Measurements from ENCODE around the gene ZC3HAV1.
A peak's percentile ranks its signal among the peaks of the same experiment; 100 is the strongest.
"Not testable (repeated sequence)": the region's sequence is repeated elsewhere in the genome, so short reads cannot be mapped to it uniquely, and the experiment has no call there.

ZC3HAV1 gene

DNA sequence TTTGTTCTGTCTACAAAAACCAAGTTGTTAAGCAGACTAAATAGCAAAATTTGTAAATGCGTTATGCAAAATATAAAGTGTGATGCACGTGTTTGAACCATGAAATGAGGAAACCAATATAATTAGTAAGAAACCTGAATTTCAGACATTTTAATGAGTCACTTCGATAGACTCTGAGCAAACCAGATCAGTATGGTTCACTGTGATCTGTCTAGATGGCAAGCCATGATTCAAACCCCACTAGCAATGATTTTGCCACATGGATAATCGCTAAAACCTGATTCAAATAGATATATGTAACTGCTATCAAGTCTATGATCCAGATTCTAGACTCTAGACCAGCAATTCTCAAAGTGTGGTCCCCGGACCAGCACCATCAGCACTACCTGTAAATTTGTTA is 24.8 kb downstream of the ZC3HAV1 start:
- no peak for DNase-seq

- no peak for DNase-seq
Measured at GRCh38 chr7:139081584-139081983, 27.9 kb downstream of the ZC3HAV1 start.

GRCh38 chr7:139080905-139081304 is 28.6 kb downstream of the ZC3HAV1 start:
- DNase-seq, result no peak

- no peak for DNase-seq
Measured at GRCh38 chr7:139079861-139080260, 29.7 kb downstream of the ZC3HAV1 start.

GRCh38 chr7:139078911-139079310 is 30.6 kb downstream of the ZC3HAV1 start:
- DNase-seq, result no peak

DNA sequence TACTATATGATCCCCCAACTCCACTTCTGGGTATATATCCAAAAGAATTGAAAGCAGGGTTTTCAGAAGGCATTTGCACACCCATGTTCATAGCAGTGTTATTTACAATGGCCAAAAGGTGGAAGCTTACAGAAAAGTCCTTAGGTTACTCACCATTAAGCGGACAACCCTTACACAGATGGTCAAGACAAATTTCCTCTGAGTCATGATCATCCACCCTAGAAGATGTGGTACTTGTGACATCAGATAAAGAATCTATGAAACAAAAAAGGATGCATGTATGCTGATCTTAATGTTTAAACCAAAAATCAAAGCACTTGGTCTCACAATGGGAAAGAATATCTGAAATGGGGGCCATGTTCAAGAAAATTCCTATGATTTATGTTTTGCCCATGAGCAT is 31.1 kb downstream of the ZC3HAV1 start:
- DNase-seq, result peak in 2 of 3 donors; percentile 72 to 79

DNA sequence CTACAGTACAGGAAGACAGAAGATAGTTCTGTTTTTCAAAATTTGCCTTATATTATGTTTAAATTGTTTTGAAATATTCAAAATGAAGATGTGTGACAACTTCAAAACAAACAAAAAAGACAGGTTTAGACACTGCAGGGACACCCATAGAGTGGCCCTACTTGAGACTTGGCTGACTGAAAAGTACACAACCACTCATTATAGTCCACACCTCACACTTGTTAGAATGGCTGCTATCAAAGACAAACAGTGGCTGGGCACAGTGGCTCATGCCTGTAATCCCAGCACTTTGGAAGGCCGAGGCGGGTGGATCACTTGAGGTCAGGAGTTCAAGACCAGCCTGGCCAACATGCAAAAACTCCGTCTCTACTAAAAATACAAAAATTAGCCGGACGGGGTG is 31.8 kb downstream of the ZC3HAV1 start:
- not testable (repeated sequence) for DNase-seq

DNA sequence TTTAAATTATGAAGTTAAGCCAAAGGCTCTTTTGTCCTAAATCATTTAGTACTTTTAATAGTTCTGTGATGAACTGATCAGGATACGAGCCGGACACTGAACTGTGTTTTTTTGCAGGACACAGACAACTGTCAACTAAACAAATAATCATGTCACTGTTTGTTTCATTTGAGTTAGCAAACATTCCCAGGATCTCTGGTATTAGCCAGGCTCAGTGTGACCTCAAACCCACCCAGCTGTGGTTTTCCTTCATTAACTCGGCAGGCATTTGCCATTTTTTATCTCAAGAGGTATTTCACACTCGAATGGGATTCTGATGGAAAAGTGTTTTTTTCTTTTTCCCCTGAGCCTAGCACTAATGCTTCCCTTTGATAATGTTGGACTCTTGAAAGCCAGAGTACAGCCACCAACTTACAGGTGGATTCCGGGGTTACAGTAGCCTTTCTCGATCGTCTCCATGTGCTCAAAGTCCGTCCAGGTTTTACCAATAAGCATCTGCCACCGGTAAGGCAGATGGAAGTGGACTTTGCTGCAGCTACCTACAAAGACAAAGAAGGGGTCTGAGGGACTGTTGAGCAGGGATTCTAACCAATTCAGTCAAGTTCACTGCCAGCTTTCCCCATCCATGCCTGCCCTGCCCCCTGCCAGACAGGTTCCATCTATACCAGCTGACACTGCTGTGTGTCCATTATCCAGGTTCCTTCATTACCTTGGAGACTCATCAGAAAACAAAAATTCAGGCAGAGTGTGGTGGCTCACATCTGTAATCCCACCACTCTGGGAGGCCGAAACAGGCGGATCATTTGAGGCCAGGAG is 33.4 kb downstream of the ZC3HAV1 start:
- DNase-seq, result no peak

DNA sequence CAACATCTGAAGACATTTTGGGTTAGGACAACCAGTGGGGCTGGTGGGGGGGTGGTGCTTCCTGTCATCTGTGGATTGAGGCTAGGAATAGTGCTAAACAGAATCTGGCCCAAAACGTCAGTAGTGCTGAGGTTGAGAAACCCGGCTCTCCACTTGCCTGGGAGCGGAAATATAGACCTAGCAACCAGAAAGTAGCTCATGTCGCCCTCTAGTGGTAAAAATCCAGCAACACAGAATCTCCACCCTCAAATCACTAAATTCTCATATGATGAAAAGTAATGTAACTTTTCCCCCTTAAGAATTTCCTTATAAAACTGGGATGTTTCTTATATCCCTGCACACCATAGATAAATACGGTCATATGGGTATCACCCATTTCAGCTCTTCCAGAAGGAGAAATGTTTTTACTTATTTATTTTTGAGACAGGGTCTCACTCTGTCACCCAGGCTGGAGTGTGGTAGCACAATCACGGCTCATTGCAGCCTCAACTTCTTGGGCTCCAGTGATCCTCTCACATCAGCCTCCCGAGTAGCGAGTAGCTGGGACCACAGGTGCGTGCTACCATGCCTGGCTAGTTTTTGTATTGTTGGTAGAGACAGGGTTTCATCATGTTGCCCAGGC is 34.4 kb downstream of the ZC3HAV1 start:
- DNase-seq, result peak; percentile 80 to 91 (median 84)

DNA sequence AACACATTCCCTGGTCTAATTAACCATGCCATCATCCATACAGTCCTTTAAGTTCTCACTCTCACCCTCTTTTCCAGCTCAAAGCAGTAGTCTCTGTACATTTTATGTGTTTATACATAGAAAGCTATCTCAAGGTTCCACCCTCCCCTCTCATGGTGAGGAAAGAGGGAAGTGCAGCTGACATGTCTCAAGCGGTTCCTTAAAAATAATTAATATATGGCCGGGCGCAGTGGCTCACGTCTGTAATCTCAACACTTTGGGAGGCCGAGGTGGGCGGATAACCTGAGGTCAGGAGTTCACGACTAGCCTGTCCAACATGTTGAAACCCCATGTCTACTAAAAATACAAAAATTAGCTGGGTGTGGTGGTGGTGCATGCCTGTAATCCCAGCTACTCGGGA is 36.7 kb downstream of the ZC3HAV1 start:
- peak in 1 of 3 donors; percentile 59 for DNase-seq

- no peak for DNase-seq
Measured at GRCh38 chr7:139071680-139072079, 37.8 kb downstream of the ZC3HAV1 start.

GRCh38 chr7:139068544-139069399 is 40.7 kb downstream of the ZC3HAV1 start:
- DNase-seq, result peak in 1 of 3 donors; percentile 45

- peak in 1 of 3 donors; percentile 37 for DNase-seq
Measured at GRCh38 chr7:139066315-139066714, 43.2 kb downstream of the ZC3HAV1 start.

DNA sequence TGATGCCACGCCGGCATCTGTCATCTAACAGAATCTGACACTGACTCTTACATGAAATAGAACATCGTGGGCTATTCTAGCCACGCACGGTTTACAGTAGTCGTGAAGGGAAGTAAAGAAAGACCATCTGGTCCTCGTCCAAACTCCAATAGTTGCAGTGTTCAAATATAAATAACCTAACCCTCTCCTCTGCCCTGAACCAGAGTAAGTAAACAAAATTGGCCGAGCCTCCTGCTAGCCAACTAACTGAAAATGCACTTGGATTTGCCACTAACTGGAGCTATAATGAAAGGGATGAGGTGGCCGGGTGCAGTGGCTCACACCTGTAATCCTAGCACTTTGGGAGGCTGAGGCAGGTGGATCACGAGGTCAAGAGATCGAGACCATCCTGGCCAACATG is 44.2 kb downstream of the ZC3HAV1 start:
- DNase-seq, result no peak

- no peak for DNase-seq
Measured at GRCh38 chr7:139061416-139061815, 48.1 kb downstream of the ZC3HAV1 start.

- peak; percentile 62 to 84 (median 74) for DNase-seq
Measured at GRCh38 chr7:139060695-139061237, 48.8 kb downstream of the ZC3HAV1 start.

DNA sequence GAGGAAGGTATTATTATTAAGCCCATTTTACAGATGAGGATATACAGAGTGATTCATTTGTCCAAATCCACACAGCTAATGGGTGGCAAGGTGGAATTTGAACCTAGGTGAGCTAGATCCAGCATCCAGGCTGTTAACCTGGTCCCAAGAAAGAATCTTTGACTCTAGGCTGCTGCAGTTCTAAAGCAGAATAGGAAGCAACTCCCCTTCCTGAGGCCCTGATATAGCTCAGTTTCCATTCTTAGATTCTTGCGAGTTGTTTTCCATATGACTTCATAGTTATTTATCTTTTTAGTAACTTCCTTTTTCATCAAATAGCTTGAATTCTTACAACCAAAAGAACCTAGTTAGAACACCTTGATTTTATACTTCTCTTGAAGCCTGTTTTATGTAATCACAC is 49.6 kb downstream of the ZC3HAV1 start:
- no peak for DNase-seq

GRCh38 chr7:139058943-139059342 is 50.6 kb downstream of the ZC3HAV1 start:
- peak in 2 of 3 donors; percentile 57 to 67 for DNase-seq

DNA sequence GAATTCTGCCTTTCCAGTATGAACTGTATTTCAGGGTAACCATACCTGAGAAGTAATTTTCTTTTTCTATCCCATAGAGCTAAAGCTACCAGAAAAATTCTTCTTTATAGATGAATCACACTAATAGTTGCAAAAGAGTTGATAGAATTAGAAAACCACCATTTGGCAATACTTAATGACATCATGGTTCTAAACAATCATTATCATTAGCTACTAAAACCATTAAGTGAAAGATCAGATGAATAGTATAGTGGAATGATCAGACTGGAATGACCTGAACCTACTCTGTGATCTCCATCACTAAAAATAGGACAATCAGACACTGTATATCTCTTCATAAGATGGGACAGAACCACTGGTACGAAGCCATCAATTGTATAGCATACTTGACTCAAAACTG is 53.8 kb downstream of the ZC3HAV1 start:
- DNase-seq, result no peak

DNA sequence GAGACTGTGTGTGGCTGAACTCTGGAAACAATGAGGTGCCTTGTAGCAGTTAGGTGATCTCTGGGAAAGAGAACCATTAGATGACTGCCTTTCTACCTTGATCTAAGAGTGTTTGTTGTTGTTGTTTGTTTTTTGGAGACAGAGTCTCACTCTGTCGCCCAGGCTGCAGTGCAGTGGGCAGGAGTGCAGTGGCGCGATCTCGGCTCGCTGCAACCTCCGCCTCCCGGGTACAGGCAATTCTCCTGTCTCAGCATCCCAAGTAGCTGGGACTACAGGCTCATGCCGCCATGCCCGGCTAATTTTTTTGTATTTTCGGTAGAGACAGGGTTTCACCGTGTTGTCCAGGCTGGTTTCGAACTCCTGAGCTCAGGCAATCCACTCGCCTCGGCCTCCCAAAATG is 54.9 kb downstream of the ZC3HAV1 start:
- not testable (repeated sequence) for DNase-seq

DNA sequence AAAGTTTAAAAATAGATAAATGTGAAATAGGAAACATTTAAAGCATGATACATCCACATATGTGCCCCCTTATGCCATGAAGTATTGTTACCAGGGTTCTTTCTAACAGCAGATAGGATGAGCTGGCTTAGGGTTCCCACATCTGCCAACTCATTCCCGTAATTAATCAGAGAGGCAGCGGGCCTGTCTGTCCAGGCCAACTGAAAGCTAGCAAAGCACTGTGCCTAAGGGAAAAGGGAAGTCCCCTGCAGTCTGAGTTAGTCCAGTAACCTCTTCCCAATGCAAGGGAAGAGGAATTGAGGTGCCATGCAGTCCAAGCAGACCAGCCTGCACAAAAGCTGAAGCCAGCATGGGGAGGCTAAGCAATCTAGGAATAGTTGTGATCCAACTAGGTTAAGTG is 55.4 kb downstream of the ZC3HAV1 start:
- peak in 2 of 3 donors; percentile 47 to 53 for DNase-seq

GRCh38 chr7:139051655-139052054 is 57.9 kb downstream of the ZC3HAV1 start:
- DNase-seq, result peak in 2 of 3 donors; percentile 9 to 24

- DNase-seq, result peak in 2 of 3 donors; percentile 13 to 29
Measured at GRCh38 chr7:139049936-139050335, 59.6 kb downstream of the ZC3HAV1 start.
